ENCODE results near the gene NDRG2.
A peak's percentile ranks its signal among the peaks of the same experiment; 100 is the strongest.

Gene NDRG2

GRCh38 chr14:21024585-21025370, at the start of gene NDRG2:
NDRG2 (minus strand) TSS chr14:21025061; CDS start chr14:21023315, 1,746 bp downstream.
- peak; percentile 46 to 55 for DNase-seq (ENCODE audit: low read depth in 2 of 2)

- no peak for DNase-seq (ENCODE audit: low read depth in 2 of 2)
These were observed 49.1 kb upstream of the NDRG2 start for GRCh38 chr14:21073921-21074320.

- DNase-seq (ENCODE audit: low read depth in 2 of 2), result no peak
These were observed 48.0 kb upstream of the NDRG2 start for GRCh38 chr14:21072781-21073339.

- DNase-seq (ENCODE audit: low read depth in 2 of 2), result no peak
These were observed 47.2 kb upstream of the NDRG2 start for GRCh38 chr14:21072031-21072473.

- no peak for DNase-seq (ENCODE audit: low read depth in 2 of 2)
These were observed 46.6 kb upstream of the NDRG2 start for GRCh38 chr14:21071225-21072030.

- no peak for DNase-seq (ENCODE audit: low read depth in 2 of 2)
These were observed 45.9 kb upstream of the NDRG2 start for GRCh38 chr14:21070610-21071224.

- DNase-seq (ENCODE audit: low read depth in 2 of 2), result no peak
These were observed 45.3 kb upstream of the NDRG2 start, which contains the start of gene ARHGEF40 for GRCh38 chr14:21070083-21070609. ARHGEF40 (plus strand) TSS chr14:21070304; CDS start chr14:21070397, 93 bp downstream.

- no peak for DNase-seq (ENCODE audit: low read depth in 2 of 2)
These were observed 44.7 kb upstream of the NDRG2 start for GRCh38 chr14:21069388-21070082.

- DNase-seq (ENCODE audit: low read depth in 2 of 2), result peak in 1 of 2 donors; percentile 31
These were observed 43.9 kb upstream of the NDRG2 start for GRCh38 chr14:21068521-21069387.

- DNase-seq (ENCODE audit: low read depth in 2 of 2), result no peak
These were observed 42.1 kb upstream of the NDRG2 start for GRCh38 chr14:21066882-21067502.

GRCh38 chr14:21063479-21063878, 38.6 kb upstream of the NDRG2 start:
- DNase-seq (ENCODE audit: low read depth in 2 of 2), result no peak

- no peak for DNase-seq (ENCODE audit: low read depth in 2 of 2)
These were observed 36.4 kb upstream of the NDRG2 start for GRCh38 chr14:21061347-21061668.

- no peak for DNase-seq (ENCODE audit: low read depth in 2 of 2)
These were observed 35.9 kb upstream of the NDRG2 start for GRCh38 chr14:21060614-21061346.

GRCh38 chr14:21059842-21060613, 35.2 kb upstream of the NDRG2 start:
- DNase-seq (ENCODE audit: low read depth in 2 of 2), result no peak

- no peak for DNase-seq (ENCODE audit: low read depth in 2 of 2)
These were observed 34.0 kb upstream of the NDRG2 start for GRCh38 chr14:21058903-21059302.

- no peak for DNase-seq (ENCODE audit: low read depth in 2 of 2)
These were observed 33.2 kb upstream of the NDRG2 start, which contains the start of gene RNASE8 for GRCh38 chr14:21057803-21058675. RNASE8 (plus strand) TSS chr14:21057822; CDS start chr14:21057893, 71 bp downstream.

GRCh38 chr14:21056520-21057163, 31.8 kb upstream of the NDRG2 start:
- DNase-seq (ENCODE audit: low read depth in 2 of 2), result no peak
